ENCODE measurements around the gene CYP2W1.
A peak's percentile ranks its signal among the peaks of the same experiment; 100 is the strongest.

Gene CYP2W1

GRCh38 chr7:961546-962400 lies 21.2 kb upstream of the CYP2W1 start:
- H3K27ac ChIP-seq, result no peak overlapping the region
- DNase-seq, result no peak
- no peak overlapping the region for H3K4me3 ChIP-seq (ENCODE audit: low read depth, low read length)
- no peak for TF ChIP-seq CTCF (IDR thresholded peaks at IDR 0.05; ENCODE audit: low read depth, low read length)
- no peaks in the 10 kb centered on the region for H3K9me3 ChIP-seq (ENCODE audit: severe bottlenecking)
- peaks cover 4% of the 10 kb centered on the region; the same call in 1 of the 2 replicates for H3K36me3 ChIP-seq
- no peaks in the 10 kb centered on the region for H3K27me3 ChIP-seq (ENCODE audit: insufficient read depth, low read depth, severe bottlenecking)

GRCh38 chr7:962401-963081 lies 20.4 kb upstream of the CYP2W1 start:
- no peaks in the 10 kb centered on the region for H3K9me3 ChIP-seq (ENCODE audit: severe bottlenecking)
- no peak for TF ChIP-seq CTCF (IDR thresholded peaks at IDR 0.05; ENCODE audit: low read depth, low read length)
- no peak for DNase-seq
- H3K27me3 ChIP-seq (ENCODE audit: insufficient read depth, low read depth, severe bottlenecking), result no peaks in the 10 kb centered on the region
- peaks cover 10% of the 10 kb centered on the region for H3K36me3 ChIP-seq
- H3K27ac ChIP-seq, result no peak overlapping the region
- H3K4me3 ChIP-seq (ENCODE audit: low read depth, low read length), result no peak overlapping the region

- DNase-seq, result no peak
- no peak overlapping the region for H3K4me3 ChIP-seq (ENCODE audit: low read depth, low read length)
- peak; percentile 57 for TF ChIP-seq CTCF (IDR thresholded peaks at IDR 0.05; ENCODE audit: low read depth, low read length)
- H3K36me3 ChIP-seq, result peaks cover 19% of the 10 kb centered on the region
- H3K9me3 ChIP-seq (ENCODE audit: severe bottlenecking), result no peaks in the 10 kb centered on the region
- no peak overlapping the region for H3K27ac ChIP-seq
- H3K27me3 ChIP-seq (ENCODE audit: insufficient read depth, low read depth, severe bottlenecking), result no peaks in the 10 kb centered on the region
Observed at GRCh38 chr7:963236-964078, 19.5 kb upstream of the CYP2W1 start.

- Histone ChIP-seq H3K27me3 (ENCODE audit: insufficient read depth, low read depth, severe bottlenecking) (no peaks in the 10 kb centered on the region), H3K27ac (no peak overlapping the region), H3K9me3 (ENCODE audit: severe bottlenecking) (no peaks in the 10 kb centered on the region), H3K4me3 (ENCODE audit: low read depth, low read length) (no peak overlapping the region), H3K36me3 (peaks cover 24% of the 10 kb centered on the region)
- TF ChIP-seq CTCF (IDR thresholded peaks at IDR 0.05; ENCODE audit: low read depth, low read length), result 0 out of 2 replicates have a peak, but pooled peaks have one; percentile 9
- no peak for DNase-seq
Observed at GRCh38 chr7:964401-965231, 18.4 kb upstream of the CYP2W1 start.
